Activated T-cell treated with anti-CD3 and anti-CD28 coated beads, Interleukin-2, amount 50 U/mL, for 4 hours (primary cell): ENCODE results near the gene CGB5. TPM values are rescaled to one million over a fixed set of nuclear protein-coding genes. Genes with fewer than 3 reads are reported as not detected.

Experiments
- ATAC-seq, 2 donors: fragments of 200-7000 bp; cut with Tn5 transposase; one replicate each; pipeline ENCODE4 v1.10.0; 2021
- DNase-seq: peaks from one replicate; pipeline ENCODE4 v3.0.0-alpha.2; 2020
- H3K27me3 Mint-ChIP-seq: one replicate; pipeline ENCODE4 v1.8.0; 2021; ENCODE audit warnings: low read depth, mixed read lengths
- H3K36me3 Mint-ChIP-seq: one replicate; pipeline ENCODE4 v1.8.0; 2022; ENCODE audit warnings: mixed read lengths; ENCODE audit not compliant: insufficient read depth
- H3K4me1 Mint-ChIP-seq: one replicate; pipeline ENCODE4 v1.8.0; 2021; ENCODE audit warnings: low read depth, mixed read lengths
- H3K4me3 Mint-ChIP-seq: one replicate; pipeline ENCODE4 v1.8.0; 2021; ENCODE audit warnings: mild to moderate bottlenecking, moderate library complexity, mixed read lengths
- H3K9me3 Mint-ChIP-seq: one replicate; pipeline ENCODE4 v1.8.0; 2021; ENCODE audit warnings: mixed read lengths
- total RNA-seq, 3 donors: library from RNA; stranded (reverse); gene quantifications; one replicate each; pipeline ENCODE4 v1.2.1, GENCODE V29; 2021

The CGB5 gene
- total RNA-seq, 3 donors from 2014 or later: not detected

- Mint-ChIP-seq H3K4me3 (no peak overlapping the region), H3K9me3 (no peaks in the 10 kb centered on the region), H3K4me1 (peaks cover 10% of the 10 kb centered on the region), H3K36me3 (peaks cover 5% of the 10 kb centered on the region), H3K27me3 (peaks cover 16% of the 10 kb centered on the region)
- ATAC-seq (no peak), DNase-seq (no peak)
Observed at GRCh38 chr19:49081273-49081672, 37.6 kb downstream of the CGB5 start.

DNA sequence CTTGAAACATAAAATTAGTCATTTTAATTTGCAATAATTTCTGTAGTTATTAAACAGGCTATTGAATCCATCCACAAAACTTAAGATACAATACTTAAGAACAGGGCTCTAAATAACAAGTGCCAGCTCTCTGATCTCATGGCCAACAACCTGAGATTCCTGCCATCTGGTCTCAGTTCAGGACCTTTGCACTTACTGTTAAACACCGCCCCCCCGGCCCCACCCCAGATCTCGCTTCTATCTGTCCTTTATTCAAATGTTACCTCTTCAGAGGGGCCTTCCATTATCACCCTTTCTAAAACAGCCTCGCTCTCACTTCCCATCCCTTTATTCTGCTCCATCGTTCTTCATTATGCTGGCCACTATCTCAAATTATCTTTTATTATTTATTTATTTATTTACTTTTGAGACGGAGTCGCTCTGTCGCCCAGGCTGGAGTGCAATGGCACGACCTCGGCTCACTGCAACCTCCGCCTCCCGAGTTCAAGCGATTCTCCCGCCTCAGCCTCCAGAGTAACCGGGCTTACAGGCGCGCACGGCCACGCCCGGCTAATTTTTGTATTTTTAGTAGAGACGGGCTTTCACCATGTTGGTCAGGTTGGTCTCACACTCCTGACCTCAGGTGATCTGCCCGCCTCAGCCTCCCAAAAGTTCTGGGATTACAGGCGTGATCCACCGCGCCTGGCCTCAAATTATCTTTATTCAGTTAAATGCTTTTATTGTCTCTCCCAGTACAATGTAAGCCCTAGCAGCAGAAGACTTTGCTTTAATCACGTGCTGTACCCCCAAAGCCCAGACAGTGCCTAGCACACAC, 40.8 kb downstream of the CGB5 start:
- Mint-ChIP-seq H3K36me3 (peaks cover 20% of the 10 kb centered on the region), H3K4me1 (peaks cover 28% of the 10 kb centered on the region), H3K9me3 (no peaks in the 10 kb centered on the region), H3K4me3 (peak overlapping the region; percentile 99), H3K27me3 (peaks cover 5% of the 10 kb centered on the region)
- ATAC-seq: no peak
- no peak for DNase-seq

- Mint-ChIP-seq H3K36me3 (peaks cover 22% of the 10 kb centered on the region), H3K27me3 (peaks cover 3% of the 10 kb centered on the region), H3K4me3 (peak within 1 kb of the TSS; percentile 99), H3K4me1 (peaks cover 30% of the 10 kb centered on the region), H3K9me3 (no peaks in the 10 kb centered on the region)
- DNase-seq (peak; percentile 98), ATAC-seq (peak; percentile 95 to 97)
Observed at GRCh38 chr19:49085020-49085867, 41.6 kb downstream of the CGB5 start, which contains the start of gene SNRNP70. Gene SNRNP70 (plus strand): TSS chr19:49085451. CDS start chr19:49086415, 964 bp downstream.

- H3K4me1 Mint-ChIP-seq: peaks cover 32% of the 10 kb centered on the region
- H3K27me3 Mint-ChIP-seq: peaks cover 2% of the 10 kb centered on the region
- H3K9me3 Mint-ChIP-seq: no peaks in the 10 kb centered on the region
- peaks cover 24% of the 10 kb centered on the region for H3K36me3 Mint-ChIP-seq
- DNase-seq (no peak), ATAC-seq (no peak)
- peak overlapping the region; percentile 99 for H3K4me3 Mint-ChIP-seq
Observed at GRCh38 chr19:49085868-49086232, 42.2 kb downstream of the CGB5 start.

DNA sequence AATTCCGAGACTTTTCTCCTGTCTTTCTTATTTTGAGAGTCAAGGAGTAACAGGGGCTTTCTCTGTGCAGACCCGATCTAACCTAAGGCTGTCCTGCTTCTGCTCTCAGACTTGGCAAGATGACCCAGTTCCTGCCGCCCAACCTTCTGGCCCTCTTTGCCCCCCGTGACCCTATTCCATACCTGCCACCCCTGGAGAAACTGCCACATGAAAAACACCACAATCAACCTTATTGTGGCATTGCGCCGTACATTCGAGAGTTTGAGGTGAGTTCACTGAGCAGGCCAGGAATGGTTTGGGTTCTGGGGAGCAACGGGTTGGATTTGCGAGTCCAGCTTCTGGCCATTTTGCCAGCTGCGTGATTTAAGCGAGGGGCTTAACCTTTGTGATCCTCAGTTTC, 42.6 kb downstream of the CGB5 start:
- no peak for DNase-seq
- Mint-ChIP-seq H3K4me3 (peak overlapping the region; percentile 99), H3K36me3 (peaks cover 25% of the 10 kb centered on the region), H3K9me3 (no peaks in the 10 kb centered on the region), H3K27me3 (peaks cover 2% of the 10 kb centered on the region), H3K4me1 (peaks cover 33% of the 10 kb centered on the region)
- ATAC-seq: no peak

GRCh38 chr19:49091391-49092038, 47.9 kb downstream of the CGB5 start:
- no peaks in the 10 kb centered on the region for H3K27me3 Mint-ChIP-seq
- peaks cover 38% of the 10 kb centered on the region for H3K36me3 Mint-ChIP-seq
- no peaks in the 10 kb centered on the region for H3K9me3 Mint-ChIP-seq
- no peak for ATAC-seq
- no peak overlapping the region for H3K4me3 Mint-ChIP-seq
- peaks cover 31% of the 10 kb centered on the region for H3K4me1 Mint-ChIP-seq
- no peak for DNase-seq

DNA sequence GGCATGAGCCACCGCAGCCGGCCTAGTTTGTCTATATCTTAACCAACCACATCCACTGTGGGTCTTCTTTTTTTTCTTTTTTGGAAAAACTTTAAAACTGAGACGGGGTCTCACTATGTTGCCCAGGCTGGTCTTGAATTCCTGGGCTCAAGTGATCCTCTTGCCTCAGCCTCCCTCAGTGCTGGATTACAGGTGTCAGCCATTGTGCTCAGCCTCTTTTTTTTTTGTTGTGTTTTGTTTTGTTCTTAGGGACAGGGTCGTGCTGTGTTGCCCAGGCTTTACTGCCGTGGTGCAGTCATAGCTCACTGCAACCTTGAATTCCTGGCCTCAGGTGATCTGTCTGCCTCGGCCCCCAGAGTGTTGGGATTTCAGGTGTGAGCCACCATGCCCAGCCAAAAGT, 49.0 kb downstream of the CGB5 start:
- peaks cover 23% of the 10 kb centered on the region for H3K4me1 Mint-ChIP-seq
- H3K36me3 Mint-ChIP-seq: peaks cover 30% of the 10 kb centered on the region
- no peak for ATAC-seq
- H3K4me3 Mint-ChIP-seq: no peak overlapping the region
- DNase-seq: no peak
- H3K9me3 Mint-ChIP-seq: no peaks in the 10 kb centered on the region
- H3K27me3 Mint-ChIP-seq: no peaks in the 10 kb centered on the region

Other genes with a start within 250 kb of the CGB5 start
- gene BCAT2, start 232.8 kb upstream of the CGB5 start, total RNA-seq: 10 to 100 TPM; 73.0 to 81.7 (median 78.2) TPM
- gene HSD17B14, start 207.4 kb upstream of the CGB5 start, total RNA-seq: under 1 TPM; 0.37 to 0.65 (median 0.61) TPM
- 1 to 10 TPM; 4.1 to 4.6 (median 4.6) TPM for gene PLEKHA4, start 175.2 kb upstream of the CGB5 start, total RNA-seq
- gene PPP1R15A, start 171.4 kb upstream of the CGB5 start, total RNA-seq: 100 to 1,000 TPM in 2 of 3 donors, 10 to 100 TPM in 1; 76.0 to 134 (median 110) TPM
- gene TULP2, start 145.1 kb upstream of the CGB5 start, total RNA-seq: under 1 TPM in 1 of 3 donors, not detected in 2; 0.69 TPM
- 10 to 100 TPM; 88.5 to 90.0 (median 89.3) TPM for gene NUCB1, start 143.5 kb upstream of the CGB5 start, total RNA-seq
- not detected for gene DHDH, start 110.1 kb upstream of the CGB5 start, total RNA-seq
- gene BAX, start 89.0 kb upstream of the CGB5 start, total RNA-seq: 100 to 1,000 TPM; 200 to 250 (median 203) TPM
- 1,000 to 10,000 TPM in 2 of 3 donors, 100 to 1,000 TPM in 1; 996 to 1,080 (median 1,001) TPM for gene FTL, start 78.5 kb upstream of the CGB5 start, total RNA-seq
- 10 to 100 TPM; 34.5 to 41.1 (median 35.5) TPM for gene GYS1, start 50.5 kb upstream of the CGB5 start, total RNA-seq
- gene RUVBL2, start 50.0 kb upstream of the CGB5 start, total RNA-seq: 100 to 1,000 TPM; 208 to 257 (median 230) TPM
- not detected for gene LHB, start 26.8 kb upstream of the CGB5 start, total RNA-seq
- not detected for gene CGB3, start 19.5 kb upstream of the CGB5 start, total RNA-seq
- gene CGB2, start 12.0 kb upstream of the CGB5 start, total RNA-seq: not detected
- gene CGB1, start 7.0 kb upstream of the CGB5 start, total RNA-seq: not detected
- not detected for gene CGB8, start 5.3 kb downstream of the CGB5 start, total RNA-seq
- not detected for gene CGB7, start 13.9 kb downstream of the CGB5 start, total RNA-seq
- not detected for gene NTF4, start 21.0 kb downstream of the CGB5 start, total RNA-seq
- not detected for gene KCNA7, start 28.9 kb downstream of the CGB5 start, total RNA-seq
- gene SNRNP70, start 41.6 kb downstream of the CGB5 start, total RNA-seq: 100 to 1,000 TPM; 278 to 294 (median 283) TPM
- 1 to 10 TPM; 4.0 to 6.3 (median 4.2) TPM for gene LIN7B, start 70.5 kb downstream of the CGB5 start, total RNA-seq
- gene C19orf73, start 75.3 kb downstream of the CGB5 start, total RNA-seq: 1 to 10 TPM; 1.5 to 2.9 (median 2.6) TPM
- 1 to 10 TPM; 3.4 to 5.0 (median 4.0) TPM for gene PPFIA3, start 75.7 kb downstream of the CGB5 start, total RNA-seq
- gene HRC, start 111.5 kb downstream of the CGB5 start, total RNA-seq: not detected
- gene TRPM4, start 113.9 kb downstream of the CGB5 start, total RNA-seq: under 1 TPM; 0.37 to 0.43 (median 0.38) TPM